ENCODE results near the gene POLN.

Gene POLN

GRCh38 chr4:2116687-2117400, 125.1 kb downstream of the POLN start:
- DNase-seq (ENCODE audit: low spot score), result no peak

- no peak for DNase-seq (ENCODE audit: low spot score)
Measured at GRCh38 chr4:2105559-2105958, 136.4 kb downstream of the POLN start.

- no peak for DNase-seq (ENCODE audit: low spot score)
Measured at GRCh38 chr4:2104556-2105345, 137.2 kb downstream of the POLN start.

GRCh38 chr4:2103843-2104547, 137.9 kb downstream of the POLN start:
- DNase-seq (ENCODE audit: low spot score), result no peak

GRCh38 chr4:2103127-2103842, 138.6 kb downstream of the POLN start:
- DNase-seq (ENCODE audit: low spot score), result no peak

- no peak for DNase-seq (ENCODE audit: low spot score)
Measured at GRCh38 chr4:2102045-2102883, 139.7 kb downstream of the POLN start.

GRCh38 chr4:2101346-2102044, 140.4 kb downstream of the POLN start:
- DNase-seq (ENCODE audit: low spot score), result no peak

- no peak for DNase-seq (ENCODE audit: low spot score)
Measured at GRCh38 chr4:2096073-2096609, 145.8 kb downstream of the POLN start.

- no peak for DNase-seq (ENCODE audit: low spot score)
Measured at GRCh38 chr4:2095236-2096072, 146.5 kb downstream of the POLN start.

- DNase-seq (ENCODE audit: low spot score), result no peak
Measured at GRCh38 chr4:2094545-2094944, 147.4 kb downstream of the POLN start.

GRCh38 chr4:2093265-2093664, 148.7 kb downstream of the POLN start:
- no peak for DNase-seq (ENCODE audit: low spot score)

GRCh38 chr4:2092669-2093053, 149.3 kb downstream of the POLN start:
- DNase-seq (ENCODE audit: low spot score), result no peak

- DNase-seq (ENCODE audit: low spot score), result no peak
Measured at GRCh38 chr4:2091990-2092668, 149.8 kb downstream of the POLN start.

- DNase-seq (ENCODE audit: low spot score), result no peak
Measured at GRCh38 chr4:2090642-2091041, 151.3 kb downstream of the POLN start.

GRCh38 chr4:2089222-2089621, 152.7 kb downstream of the POLN start:
- DNase-seq (ENCODE audit: low spot score), result no peak

GRCh38 chr4:2087170-2087569, 154.8 kb downstream of the POLN start:
- DNase-seq (ENCODE audit: low spot score), result no peak

GRCh38 chr4:2085496-2085901, 156.4 kb downstream of the POLN start:
- DNase-seq (ENCODE audit: low spot score), result no peak

GRCh38 chr4:2084316-2084715, 157.6 kb downstream of the POLN start:
- no peak for DNase-seq (ENCODE audit: low spot score)

- DNase-seq (ENCODE audit: low spot score), result no peak
Measured at GRCh38 chr4:2083826-2084160, 158.1 kb downstream of the POLN start.
